SK-N-SH (cell line): ENCODE results near the gene CDH13. TPM values are rescaled to one million over a fixed set of nuclear protein-coding genes. Genes with fewer than 3 reads are reported as not detected.

Experiments
- CTCF ChIA-PET: fragments of 300-600, 350-600 bp; formaldehyde crosslinking; extraction: SDS; loops from one replicate; lab custom pipeline; 2021; lab: Yijun Ruan, JAX
- POLR2A ChIA-PET: fragments of 350-600 bp; sonication (Branson Sonifier 250); formaldehyde crosslinking; extraction: SDS; loops from one replicate; lab custom pipeline; 2020; ENCODE audit warnings: antibody characterized with exemption, inconsistent platforms; lab: Yijun Ruan, JAX
- DNase-seq: peaks from one replicate; pipeline ENCODE4 v3.0.0; 2012
- H2AFZ ChIP-seq: fragments of 200-600 bp; sonication (generic); 2 replicates; pipeline ENCODE4 v1.8.1; 2016; ENCODE audit warnings: antibody characterized with exemption, mild to moderate bottlenecking, low read depth
- H3F3A ChIP-seq: fragments of 200-600 bp; sonication (generic); replicated peaks from 2 replicates; pipeline ENCODE3; 2016; ENCODE audit warnings: antibody characterized with exemption, mild to moderate bottlenecking; ENCODE audit not compliant: insufficient read depth
- H3K27ac ChIP-seq, 2 experiments: fragments of 200-500 bp in 1 of 2; fragments of 200-600 bp in 1 of 2; sonication (Bioruptor generic) in 1 of 2; sonication (generic), shearing (Covaris generic) in 1 of 2; 2 replicates each; pipeline versions ENCODE4 v1.5.1 to v1.6.1; 2014 to 2016; ENCODE audit warnings: low read depth in 2 of 2, inconsistent platforms in 1 of 2, low read length in 1 of 2, mild to moderate bottlenecking in 1 of 2, mixed read lengths in 1 of 2
- H3K27me3 ChIP-seq: fragments of 200-600 bp; sonication (generic), shearing (Covaris generic); 2 replicates; pipeline ENCODE4 v1.6.1; 2016; ENCODE audit warnings: mixed run types; ENCODE audit not compliant: insufficient read depth
- H3K36me3 ChIP-seq, 2 experiments: fragments of 200-500 bp in 1 of 2; fragments of 200-600 bp in 1 of 2; sonication (Bioruptor generic) in 1 of 2; sonication (generic) in 1 of 2; replicated peaks in 1 of 2; 2 replicates each; pipeline versions ENCODE3 to v1.5.1; 2014 to 2016; ENCODE audit warnings: low read length in 1 of 2, mild to moderate bottlenecking in 1 of 2; ENCODE audit not compliant: insufficient read depth in 2 of 2, control insufficient read depth in 1 of 2
- H3K4me1 ChIP-seq, 2 experiments: fragments of 200-500 bp in 1 of 2; fragments of 200-600 bp in 1 of 2; sonication (Bioruptor generic) in 1 of 2; sonication (generic), shearing (Covaris generic) in 1 of 2; 2 replicates each; pipeline versions ENCODE4 v1.5.1 to v1.6.1; 2014 to 2016; ENCODE audit warnings: low read depth in 1 of 2, low read length in 1 of 2, mixed run types in 1 of 2; ENCODE audit not compliant: insufficient read depth in 2 of 2, control insufficient read depth in 1 of 2
- H3K4me2 ChIP-seq: fragments of 200-600 bp; sonication (generic), shearing (Covaris generic); 2 replicates; pipeline ENCODE4 v1.6.1; 2017; ENCODE audit warnings: mixed run types
- H3K4me3 ChIP-seq, 2 experiments: fragments of 200-500 bp in 1 of 2; fragments of 200-600 bp in 1 of 2; sonication (Bioruptor generic) in 1 of 2; sonication (generic), shearing (Covaris generic) in 1 of 2; 2 replicates each; pipeline versions ENCODE4 v1.5.1 to v1.8.1; 2014 to 2016; ENCODE audit warnings: low read depth in 2 of 2, inconsistent platforms in 1 of 2, low read length in 1 of 2, mild to moderate bottlenecking in 1 of 2, mixed read lengths in 1 of 2, moderate library complexity in 1 of 2
- H3K79me2 ChIP-seq: fragments of 200-600 bp; sonication (generic); 2 replicates; pipeline ENCODE4 v1.8.1; 2017; ENCODE audit warnings: mild to moderate bottlenecking; ENCODE audit not compliant: insufficient read depth
- H3K9ac ChIP-seq: fragments of 200-600 bp; sonication (generic); 2 replicates; pipeline ENCODE4 v1.6.1; 2017; ENCODE audit warnings: mixed run types
- H3K9me2 ChIP-seq: fragments of 200-600 bp; sonication (generic); 2 replicates; pipeline ENCODE4 v1.6.1; 2017; ENCODE audit warnings: mixed run types
- H3K9me3 ChIP-seq: fragments of 200-600 bp; sonication (generic); 2 replicates; pipeline ENCODE4 v1.6.1; 2017; ENCODE audit warnings: mixed run types, mild to moderate bottlenecking, moderate library complexity
- H4K20me1 ChIP-seq: fragments of 200-600 bp; sonication (generic); 2 replicates; pipeline ENCODE4 v1.6.1; 2017; ENCODE audit warnings: mild to moderate bottlenecking, mixed run types; ENCODE audit not compliant: insufficient read depth
- EP300 ChIP-seq, 2 experiments: IDR thresholded peaks; 2 replicates each; pipeline versions ENCODE4 v1.4.0 to v1.6.1; 2012; ENCODE audit warnings: borderline replicate concordance in 1 of 2, low read depth in 1 of 2, low read length in 1 of 2
- FOSL2 ChIP-seq: IDR thresholded peaks from 2 replicates; pipeline ENCODE4 v1.4.0; 2012; ENCODE audit warnings: low read depth, mild to moderate bottlenecking, moderate library complexity, borderline replicate concordance
- FOXM1 ChIP-seq: IDR thresholded peaks from 2 replicates; pipeline ENCODE4 v1.4.0; 2012; ENCODE audit warnings: low read depth, mild to moderate bottlenecking
- JUND ChIP-seq: IDR thresholded peaks from 2 replicates; pipeline ENCODE4 v1.4.0; 2012
- NFIC ChIP-seq: IDR thresholded peaks from 2 replicates; pipeline ENCODE4 v1.4.0; 2012; ENCODE audit warnings: borderline replicate concordance
- NRF1 ChIP-seq: IDR thresholded peaks from 2 replicates; pipeline ENCODE4 v1.6.1; 2012; ENCODE audit warnings: low read depth, mild to moderate bottlenecking, low read length
- POLR2AphosphoS5 ChIP-seq: IDR thresholded peaks from 2 replicates; pipeline ENCODE4 v1.6.1; 2012; ENCODE audit warnings: low read depth, low read length
- RAD21 ChIP-seq: IDR thresholded peaks from 2 replicates; pipeline ENCODE4 v1.6.1; 2012; ENCODE audit warnings: mild to moderate bottlenecking, low read length
- RCOR1 ChIP-seq: fragments of 150-350 bp; IDR thresholded peaks from 2 replicates; pipeline ENCODE4 v1.6.1; 2017; ENCODE audit warnings: antibody characterized with exemption, low read length
- RFX5 ChIP-seq: IDR thresholded peaks from 2 replicates; pipeline ENCODE4 v1.6.1; 2012; ENCODE audit warnings: mild to moderate bottlenecking, improper control_type of control experiment, low read length
- RXRA ChIP-seq: IDR thresholded peaks from 2 replicates; pipeline ENCODE4 v1.4.0; 2012; ENCODE audit warnings: low read depth, mild to moderate bottlenecking, borderline replicate concordance
- SIN3A ChIP-seq: IDR thresholded peaks from 2 replicates; pipeline ENCODE4 v1.6.1; 2012; ENCODE audit warnings: low read depth, mild to moderate bottlenecking, low read length, moderate library complexity, borderline replicate concordance
- TAF1 ChIP-seq: IDR thresholded peaks from 2 replicates; pipeline ENCODE4 v1.6.1; 2012; ENCODE audit warnings: low read depth, mild to moderate bottlenecking, low read length, moderate library complexity, borderline replicate concordance
- TCF12 ChIP-seq: IDR thresholded peaks from 2 replicates; pipeline ENCODE4 v1.4.0; 2012
- TEAD4 ChIP-seq: IDR thresholded peaks from 2 replicates; pipeline ENCODE4 v1.4.0; 2012; ENCODE audit warnings: mild to moderate bottlenecking, borderline replicate concordance; ENCODE audit not compliant: insufficient read depth
- YY1 ChIP-seq: IDR thresholded peaks from 2 replicates; pipeline ENCODE4 v1.4.0; 2012; ENCODE audit warnings: low read depth, mild to moderate bottlenecking
- WGBS: methylation state at CpG from one replicate; pipeline ENCODE4 v1.1.6; 2017; ENCODE audit warnings: low lambda C conversion rate; 5-methylcytosine and 5-hydroxymethylcytosine counted together
- polyA plus RNA-seq, 3 experiments: library from polyadenylated mRNA; depleted of rRNA; stranded (reverse); fragments of >200 nt; gene quantifications; 2 replicates each; pipeline ENCODE4 v1.2.3, GENCODE V29; 2012
- TF ChIP-seq, protein P1 (sequence below): IDR thresholded peaks from 2 replicates; pipeline ENCODE4 v1.4.0; 2012; ENCODE audit warnings: low read depth, borderline replicate concordance
- TF ChIP-seq, protein P2 (sequence below): fragments of 200-600 bp; sonication (generic); IDR thresholded peaks from 2 replicates; pipeline ENCODE4 v1.6.1; 2017; ENCODE audit warnings: antibody characterized with exemption, mild to moderate bottlenecking, moderate library complexity
- TF ChIP-seq, protein P3 (sequence below): IDR thresholded peaks from 2 replicates; pipeline ENCODE4; 2012
- TF ChIP-seq, protein P4 (sequence below): fragments of 150-350 bp; IDR thresholded peaks from 2 replicates; pipeline ENCODE4 v1.6.1; 2016; ENCODE audit warnings: mild to moderate bottlenecking, low read depth, low read length
- TF ChIP-seq, protein P5 (sequence below): IDR thresholded peaks from 2 replicates; pipeline ENCODE4 v1.4.0; 2012; ENCODE audit warnings: low read depth, borderline replicate concordance

The CDH13 gene
- polyA plus RNA-seq, 1 of the 3 experiments (the other 2 are of a cell fraction): 93.0 TPM

DNA sequence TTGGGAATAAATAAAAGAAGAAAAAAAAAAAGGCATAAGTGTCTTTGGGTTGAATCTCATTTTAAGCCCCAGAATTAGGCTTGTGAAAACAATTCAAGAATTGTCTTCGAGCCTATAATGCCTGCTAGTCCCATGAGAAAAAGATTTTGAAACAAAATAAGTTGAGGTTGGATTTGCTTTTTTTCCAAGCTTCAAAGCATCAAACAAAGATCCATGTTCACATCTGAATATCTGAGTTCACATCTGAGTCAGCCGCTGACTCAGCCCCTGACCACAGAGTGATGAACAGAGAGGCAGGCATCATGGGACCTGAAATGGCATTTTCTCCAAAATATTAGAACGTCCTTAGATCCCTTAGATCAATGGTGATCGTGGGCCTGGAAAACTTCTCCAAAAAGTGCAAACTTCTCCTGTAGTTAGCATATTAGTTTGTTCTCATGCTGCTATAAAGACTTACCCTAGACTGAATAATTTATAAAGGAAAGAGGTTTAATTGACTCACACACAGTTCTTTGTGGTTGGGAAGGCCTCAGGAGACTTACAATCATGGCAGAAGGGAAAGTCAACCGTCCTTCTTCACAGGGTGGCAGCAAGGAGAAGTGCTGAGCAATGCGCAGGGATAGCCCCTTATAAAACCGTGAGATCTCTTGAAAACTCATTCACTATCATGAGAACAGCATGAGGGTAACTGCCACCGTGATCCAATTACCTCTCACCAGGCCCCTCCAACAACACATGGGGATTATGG is 886.4 kb downstream of the CDH13 start:
- 25% methylated on average over 8 of the region's 8 CpGs for WGBS
- CTCF ChIA-PET: no interaction called here
- TF ChIP-seq RFX5 (no peak), JUND (peak; percentile 75), TAF1 (no peak), TEAD4 (no peak), EP300 (IDR thresholded peaks at IDR 0.05; ENCODE audit: borderline replicate concordance in 1 of 2, low read depth in 1 of 2, low read length in 1 of 2) (peak in 1 of 2 experiments; percentile 26; a peak in 1 of 4 replicates), YY1 (no peak), NFIC (no peak), FOXM1 (no peak), RCOR1 (no peak), TCF12 (peak; percentile 48; the same call in 1 of the 2 replicates), SIN3A (no peak), RXRA (peak; percentile 71; the same call in 1 of the 2 replicates), NRF1 (no peak), RAD21 (no peak), POLR2AphosphoS5 (no peak), FOSL2 (peak; percentile 91)
- TF ChIP-seq, protein P1, sequence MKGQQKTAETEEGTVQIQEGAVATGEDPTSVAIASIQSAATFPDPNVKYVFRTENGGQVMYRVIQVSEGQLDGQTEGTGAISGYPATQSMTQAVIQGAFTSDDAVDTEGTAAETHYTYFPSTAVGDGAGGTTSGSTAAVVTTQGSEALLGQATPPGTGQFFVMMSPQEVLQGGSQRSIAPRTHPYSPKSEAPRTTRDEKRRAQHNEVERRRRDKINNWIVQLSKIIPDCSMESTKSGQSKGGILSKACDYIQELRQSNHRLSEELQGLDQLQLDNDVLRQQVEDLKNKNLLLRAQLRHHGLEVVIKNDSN: no peak
- TF ChIP-seq, protein P2, sequence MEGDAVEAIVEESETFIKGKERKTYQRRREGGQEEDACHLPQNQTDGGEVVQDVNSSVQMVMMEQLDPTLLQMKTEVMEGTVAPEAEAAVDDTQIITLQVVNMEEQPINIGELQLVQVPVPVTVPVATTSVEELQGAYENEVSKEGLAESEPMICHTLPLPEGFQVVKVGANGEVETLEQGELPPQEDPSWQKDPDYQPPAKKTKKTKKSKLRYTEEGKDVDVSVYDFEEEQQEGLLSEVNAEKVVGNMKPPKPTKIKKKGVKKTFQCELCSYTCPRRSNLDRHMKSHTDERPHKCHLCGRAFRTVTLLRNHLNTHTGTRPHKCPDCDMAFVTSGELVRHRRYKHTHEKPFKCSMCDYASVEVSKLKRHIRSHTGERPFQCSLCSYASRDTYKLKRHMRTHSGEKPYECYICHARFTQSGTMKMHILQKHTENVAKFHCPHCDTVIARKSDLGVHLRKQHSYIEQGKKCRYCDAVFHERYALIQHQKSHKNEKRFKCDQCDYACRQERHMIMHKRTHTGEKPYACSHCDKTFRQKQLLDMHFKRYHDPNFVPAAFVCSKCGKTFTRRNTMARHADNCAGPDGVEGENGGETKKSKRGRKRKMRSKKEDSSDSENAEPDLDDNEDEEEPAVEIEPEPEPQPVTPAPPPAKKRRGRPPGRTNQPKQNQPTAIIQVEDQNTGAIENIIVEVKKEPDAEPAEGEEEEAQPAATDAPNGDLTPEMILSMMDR: no peak
- TF ChIP-seq, protein P3, sequence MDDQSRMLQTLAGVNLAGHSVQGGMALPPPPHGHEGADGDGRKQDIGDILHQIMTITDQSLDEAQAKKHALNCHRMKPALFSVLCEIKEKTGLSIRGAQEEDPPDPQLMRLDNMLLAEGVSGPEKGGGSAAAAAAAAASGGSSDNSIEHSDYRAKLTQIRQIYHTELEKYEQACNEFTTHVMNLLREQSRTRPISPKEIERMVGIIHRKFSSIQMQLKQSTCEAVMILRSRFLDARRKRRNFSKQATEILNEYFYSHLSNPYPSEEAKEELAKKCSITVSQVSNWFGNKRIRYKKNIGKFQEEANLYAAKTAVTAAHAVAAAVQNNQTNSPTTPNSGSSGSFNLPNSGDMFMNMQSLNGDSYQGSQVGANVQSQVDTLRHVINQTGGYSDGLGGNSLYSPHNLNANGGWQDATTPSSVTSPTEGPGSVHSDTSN: peak; percentile 44; the same call in 1 of the 2 replicates
- TF ChIP-seq, protein P4, sequence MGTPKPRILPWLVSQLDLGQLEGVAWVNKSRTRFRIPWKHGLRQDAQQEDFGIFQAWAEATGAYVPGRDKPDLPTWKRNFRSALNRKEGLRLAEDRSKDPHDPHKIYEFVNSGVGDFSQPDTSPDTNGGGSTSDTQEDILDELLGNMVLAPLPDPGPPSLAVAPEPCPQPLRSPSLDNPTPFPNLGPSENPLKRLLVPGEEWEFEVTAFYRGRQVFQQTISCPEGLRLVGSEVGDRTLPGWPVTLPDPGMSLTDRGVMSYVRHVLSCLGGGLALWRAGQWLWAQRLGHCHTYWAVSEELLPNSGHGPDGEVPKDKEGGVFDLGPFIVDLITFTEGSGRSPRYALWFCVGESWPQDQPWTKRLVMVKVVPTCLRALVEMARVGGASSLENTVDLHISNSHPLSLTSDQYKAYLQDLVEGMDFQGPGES: no peak
- TF ChIP-seq, protein P5, sequence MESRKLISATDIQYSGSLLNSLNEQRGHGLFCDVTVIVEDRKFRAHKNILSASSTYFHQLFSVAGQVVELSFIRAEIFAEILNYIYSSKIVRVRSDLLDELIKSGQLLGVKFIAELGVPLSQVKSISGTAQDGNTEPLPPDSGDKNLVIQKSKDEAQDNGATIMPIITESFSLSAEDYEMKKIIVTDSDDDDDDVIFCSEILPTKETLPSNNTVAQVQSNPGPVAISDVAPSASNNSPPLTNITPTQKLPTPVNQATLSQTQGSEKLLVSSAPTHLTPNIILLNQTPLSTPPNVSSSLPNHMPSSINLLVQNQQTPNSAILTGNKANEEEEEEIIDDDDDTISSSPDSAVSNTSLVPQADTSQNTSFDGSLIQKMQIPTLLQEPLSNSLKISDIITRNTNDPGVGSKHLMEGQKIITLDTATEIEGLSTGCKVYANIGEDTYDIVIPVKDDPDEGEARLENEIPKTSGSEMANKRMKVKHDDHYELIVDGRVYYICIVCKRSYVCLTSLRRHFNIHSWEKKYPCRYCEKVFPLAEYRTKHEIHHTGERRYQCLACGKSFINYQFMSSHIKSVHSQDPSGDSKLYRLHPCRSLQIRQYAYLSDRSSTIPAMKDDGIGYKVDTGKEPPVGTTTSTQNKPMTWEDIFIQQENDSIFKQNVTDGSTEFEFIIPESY: no peak
- no peaks in the 10 kb centered on the region for H3K9me3 ChIP-seq
- DNase-seq: no peak
- peak overlapping the region; percentile 12; the same call in 1 of the 2 replicates for H3K9ac ChIP-seq
- no peaks in the 10 kb centered on the region for H3K4me1 ChIP-seq
- H3K4me2 ChIP-seq: 0 out of 2 replicates have a peak overlapping the region, but pooled peaks have one; percentile 55
- peak overlapping the region in 1 of 2 experiments; percentile 93; a peak in 2 of 4 replicates for H3K27ac ChIP-seq
- H3K9me2 ChIP-seq: no peaks in the 10 kb centered on the region
- H3K27me3 ChIP-seq: no peaks in the 10 kb centered on the region
- H2AFZ ChIP-seq: peak overlapping the region; percentile 75
- H3K4me3 ChIP-seq: no peak overlapping the region
- no peaks in the 10 kb centered on the region for H3K79me2 ChIP-seq
- POLR2A ChIA-PET: no interaction called here
- H3F3A ChIP-seq: peaks cover 6% of the 10 kb centered on the region
- H4K20me1 ChIP-seq: no peaks in the 10 kb centered on the region
- no peaks in the 10 kb centered on the region for H3K36me3 ChIP-seq
